ENCODE results near the gene CACNA1C.

CACNA1C gene

DNA sequence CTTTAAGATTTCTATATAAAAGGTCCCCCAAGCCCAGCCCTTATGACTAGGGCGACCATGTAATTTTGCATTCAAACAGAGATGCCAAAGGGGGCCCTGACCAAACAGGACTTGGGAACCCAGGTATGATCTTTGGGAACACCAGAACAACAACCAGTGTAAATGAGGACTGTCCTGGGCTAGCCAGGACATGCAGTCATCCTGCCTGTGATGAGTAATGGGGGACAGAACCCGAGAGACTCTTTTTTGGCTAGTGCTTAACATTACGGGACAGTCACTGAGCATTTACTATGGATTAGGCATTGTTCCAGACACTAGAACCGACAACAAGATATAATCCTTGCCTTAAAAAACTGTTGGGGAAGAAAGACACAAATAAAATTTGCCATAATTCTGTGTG is 337.3 kb downstream of the CACNA1C start:
- no peak for DNase-seq (ENCODE audit: low read depth in 2 of 2)

DNA sequence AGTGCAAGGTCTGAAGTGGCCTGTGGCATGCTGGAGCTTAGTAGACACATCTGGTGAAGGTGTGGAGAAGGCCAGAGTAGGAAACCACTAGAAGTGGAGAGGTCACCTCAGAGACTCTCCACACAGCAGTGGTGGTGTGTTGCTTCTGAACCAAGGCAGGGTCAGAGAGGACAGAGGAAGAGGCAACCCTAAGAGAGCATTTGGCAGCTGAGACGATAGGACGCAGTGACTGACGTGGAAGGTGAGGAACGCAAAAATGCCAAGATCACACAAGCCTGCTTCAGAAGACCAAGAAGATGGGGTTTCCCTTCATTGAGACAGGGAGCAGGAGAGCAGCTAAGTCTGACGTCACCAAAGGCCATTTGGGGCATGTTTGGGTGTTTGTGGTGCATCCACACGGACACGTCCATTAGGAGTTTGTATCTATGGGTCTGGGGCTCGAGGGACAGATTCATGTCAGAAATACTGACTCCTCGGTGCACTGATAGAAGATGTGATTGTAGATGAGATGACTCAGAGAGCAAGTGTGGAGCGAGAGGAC is 338.1 kb downstream of the CACNA1C start:
- no peak for DNase-seq (ENCODE audit: low read depth in 2 of 2)

DNA sequence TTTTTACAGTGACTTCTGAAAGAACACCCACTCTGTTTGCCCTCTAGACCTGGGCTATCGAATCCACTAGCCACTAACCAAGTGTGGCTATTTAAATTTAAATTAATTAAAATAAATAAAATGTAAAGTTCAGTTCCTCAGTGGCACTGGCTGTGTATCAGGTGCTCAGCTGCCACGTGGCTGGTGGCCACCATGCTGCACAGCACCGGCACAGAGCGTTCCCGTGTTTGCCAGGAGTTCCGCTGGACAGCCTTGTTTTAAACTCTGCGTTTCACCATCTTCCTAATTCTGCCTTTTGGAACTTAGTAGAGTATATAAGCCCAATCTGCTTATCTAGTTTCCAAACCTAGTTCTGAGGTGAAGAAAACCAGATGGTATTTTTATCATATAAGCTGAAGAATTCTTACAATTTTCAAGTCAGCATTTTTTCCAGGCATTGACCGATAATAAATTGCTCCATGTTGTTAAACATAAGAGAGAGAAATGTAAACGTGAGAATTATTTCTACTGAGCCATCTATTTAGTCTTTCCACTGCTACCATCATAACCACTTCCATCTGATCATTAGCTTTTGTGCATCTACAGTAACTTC is 339.0 kb downstream of the CACNA1C start:
- no peak for DNase-seq (ENCODE audit: low read depth in 2 of 2)

DNA sequence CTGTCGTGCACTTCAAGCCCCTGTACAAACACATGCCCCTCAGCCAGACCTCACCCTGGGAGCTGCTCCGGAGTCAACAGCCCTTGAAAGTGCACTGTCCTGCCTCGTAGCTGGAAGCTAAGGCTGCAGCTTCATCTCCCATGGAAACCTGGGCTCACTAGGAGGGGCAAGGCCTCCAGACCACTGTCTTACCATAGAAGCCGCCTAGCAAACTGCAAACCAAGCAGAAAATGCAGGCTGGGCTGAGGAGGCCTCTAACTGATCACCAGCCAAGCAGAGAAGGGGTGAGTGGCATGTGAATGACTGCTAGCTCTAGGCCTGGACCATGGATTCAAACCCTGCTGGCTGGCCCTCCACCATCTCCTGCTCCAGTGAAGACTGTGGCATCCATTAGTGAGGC is 340.2 kb downstream of the CACNA1C start:
- no peak for DNase-seq (ENCODE audit: low read depth in 2 of 2)

DNA sequence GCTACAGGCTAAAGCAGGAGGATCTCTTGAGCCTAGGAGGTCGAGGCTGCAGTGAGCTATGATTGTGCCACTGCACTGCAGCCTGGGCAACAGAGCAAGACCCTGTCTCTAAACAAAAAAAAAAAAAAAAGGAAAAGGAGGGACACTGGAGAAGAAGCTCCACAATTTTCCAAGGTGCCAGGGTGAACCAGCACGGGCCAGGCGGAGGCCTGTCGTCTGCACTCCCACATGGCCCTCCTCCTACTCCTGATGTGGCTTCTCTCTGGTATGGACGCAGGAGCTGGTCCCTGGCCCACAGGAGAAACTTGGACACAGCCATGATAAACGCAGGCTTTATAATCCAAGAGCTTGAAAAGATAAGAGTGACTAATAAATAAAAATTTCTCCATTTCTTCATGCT is 341.2 kb downstream of the CACNA1C start:
- no peak for DNase-seq (ENCODE audit: low read depth in 2 of 2)

DNA sequence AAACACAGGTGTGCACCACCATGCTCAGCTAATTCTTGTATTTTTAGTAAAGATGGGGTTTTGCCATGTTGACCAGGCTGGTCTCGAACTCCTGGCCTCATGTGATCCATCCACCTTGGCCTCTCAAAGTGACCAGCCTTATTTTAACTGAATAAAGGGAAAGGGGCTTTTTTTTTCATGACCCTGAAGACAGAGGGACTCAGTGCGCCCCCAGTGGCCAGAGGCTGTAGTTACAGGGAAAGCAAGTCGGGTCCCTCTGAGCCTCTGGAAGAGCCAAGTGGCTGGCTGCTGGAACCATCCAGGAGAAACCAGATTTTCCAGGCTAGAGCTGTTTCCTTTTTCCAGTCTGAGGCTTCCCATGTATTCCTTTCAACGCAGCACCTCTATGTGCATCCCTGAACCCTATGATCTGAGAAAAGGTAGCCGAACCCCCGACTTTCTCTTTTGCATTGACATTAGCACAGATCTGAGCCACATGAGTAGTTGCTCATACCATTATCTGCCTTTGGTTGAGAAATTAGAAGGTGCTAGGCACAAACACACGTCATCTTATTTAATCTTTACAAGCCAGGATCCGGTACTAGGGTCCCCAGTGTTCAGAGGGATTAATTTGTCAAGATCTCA is 342.7 kb downstream of the CACNA1C start:
- peak in 1 of 2 experiments; percentile 33 for DNase-seq (ENCODE audit: low read depth in 2 of 2)

DNA sequence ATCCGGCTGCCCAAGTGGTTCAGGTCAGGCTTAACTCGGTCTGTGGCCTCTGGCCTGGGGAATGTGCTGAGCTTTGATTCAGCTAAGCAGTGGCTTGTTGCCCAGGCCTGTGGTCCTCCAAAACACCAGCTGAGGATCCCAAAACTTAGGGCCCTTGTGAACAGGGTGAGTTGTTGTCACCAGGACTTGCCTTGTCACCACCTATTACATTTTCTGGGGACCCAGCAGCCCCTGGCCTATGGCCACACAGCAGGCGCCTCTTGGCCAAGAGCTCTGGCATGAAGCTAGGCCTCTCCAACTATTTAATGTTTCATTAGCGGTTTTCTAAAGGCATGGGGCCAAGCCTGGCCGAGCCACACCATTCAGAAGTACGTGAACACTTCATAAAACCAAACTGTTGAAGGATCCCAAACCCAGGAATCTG is 343.7 kb downstream of the CACNA1C start:
- DNase-seq (ENCODE audit: low read depth in 2 of 2): no peak

DNA sequence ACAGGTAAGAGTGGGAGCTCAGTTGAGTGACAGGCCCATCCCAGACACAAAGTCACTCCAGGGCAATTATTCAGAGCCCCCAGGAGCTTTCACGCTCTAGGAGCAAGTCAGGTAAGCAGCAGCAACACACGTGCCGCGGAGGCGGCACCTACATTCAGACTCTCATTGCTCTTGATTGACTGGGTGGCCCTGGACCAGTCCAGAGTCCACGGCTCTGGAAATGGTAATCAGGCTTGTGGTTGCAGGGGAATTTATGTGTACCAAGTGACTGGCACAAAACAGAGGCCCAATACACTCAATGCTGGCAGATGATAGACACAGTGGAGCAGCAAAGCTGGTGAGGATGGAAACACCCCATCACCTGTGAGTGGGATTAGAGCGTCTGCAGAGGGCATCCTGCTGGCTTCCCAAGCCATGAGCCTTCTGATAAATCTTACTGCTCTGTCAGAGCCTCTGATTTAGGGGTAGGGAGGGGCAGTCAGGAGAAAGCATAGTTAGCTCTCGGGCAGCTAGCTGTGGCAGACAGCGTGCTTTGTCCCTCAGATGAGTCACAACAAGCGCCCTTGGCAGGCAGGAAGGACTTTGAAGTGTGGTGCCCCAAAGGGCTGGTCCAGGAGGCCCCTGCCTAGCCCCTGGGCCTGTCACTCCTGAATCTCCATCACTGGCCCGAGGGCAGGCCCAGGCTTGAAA is 344.7 kb downstream of the CACNA1C start:
- no peak for DNase-seq (ENCODE audit: low read depth in 2 of 2)

DNA sequence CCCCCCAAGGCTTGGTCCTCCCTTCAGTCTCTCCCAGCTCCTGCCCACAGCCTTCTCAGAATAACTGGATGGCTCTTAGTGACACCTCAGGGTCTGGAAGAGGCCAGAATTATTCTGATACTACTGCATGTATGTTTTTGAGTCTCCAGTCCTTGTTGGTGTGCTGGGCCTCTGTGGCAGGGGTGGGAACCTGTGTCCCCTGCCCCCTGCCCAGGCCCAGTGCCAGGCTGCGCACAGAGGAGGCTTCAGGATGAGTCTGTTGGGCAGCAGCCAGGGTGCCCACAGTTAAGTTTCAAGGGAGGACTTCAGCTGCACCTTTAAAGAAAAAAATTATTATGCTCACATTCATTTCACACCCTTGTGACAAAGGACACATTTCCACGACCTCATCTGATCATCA is 348.3 kb downstream of the CACNA1C start:
- DNase-seq (ENCODE audit: low read depth in 2 of 2): no peak

DNA sequence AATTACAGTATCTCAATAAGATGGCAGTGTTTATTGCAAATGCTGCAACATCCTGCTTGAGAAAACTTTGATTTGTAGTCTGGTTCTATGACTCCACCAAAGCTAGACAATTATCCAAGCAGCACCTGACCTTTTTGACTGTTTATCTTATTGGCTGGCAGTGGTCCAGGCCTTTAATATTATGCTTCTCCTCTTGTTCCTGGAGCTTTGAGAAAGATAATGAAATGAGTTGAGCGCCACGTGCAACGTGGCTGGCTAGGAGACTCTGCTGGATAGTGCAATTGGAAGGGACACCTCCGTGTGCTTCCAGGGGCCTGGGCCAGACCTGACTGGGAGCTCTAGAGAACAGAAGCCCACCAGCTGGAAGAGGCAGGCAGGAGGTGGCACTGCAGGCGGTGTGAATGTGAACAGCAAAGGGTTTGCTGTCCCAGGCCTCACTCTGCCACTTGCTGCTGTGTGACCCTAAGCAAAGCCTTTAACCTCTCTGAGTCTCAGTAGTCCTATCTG is 349.3 kb downstream of the CACNA1C start:
- DNase-seq (ENCODE audit: low read depth in 2 of 2): no peak

DNA sequence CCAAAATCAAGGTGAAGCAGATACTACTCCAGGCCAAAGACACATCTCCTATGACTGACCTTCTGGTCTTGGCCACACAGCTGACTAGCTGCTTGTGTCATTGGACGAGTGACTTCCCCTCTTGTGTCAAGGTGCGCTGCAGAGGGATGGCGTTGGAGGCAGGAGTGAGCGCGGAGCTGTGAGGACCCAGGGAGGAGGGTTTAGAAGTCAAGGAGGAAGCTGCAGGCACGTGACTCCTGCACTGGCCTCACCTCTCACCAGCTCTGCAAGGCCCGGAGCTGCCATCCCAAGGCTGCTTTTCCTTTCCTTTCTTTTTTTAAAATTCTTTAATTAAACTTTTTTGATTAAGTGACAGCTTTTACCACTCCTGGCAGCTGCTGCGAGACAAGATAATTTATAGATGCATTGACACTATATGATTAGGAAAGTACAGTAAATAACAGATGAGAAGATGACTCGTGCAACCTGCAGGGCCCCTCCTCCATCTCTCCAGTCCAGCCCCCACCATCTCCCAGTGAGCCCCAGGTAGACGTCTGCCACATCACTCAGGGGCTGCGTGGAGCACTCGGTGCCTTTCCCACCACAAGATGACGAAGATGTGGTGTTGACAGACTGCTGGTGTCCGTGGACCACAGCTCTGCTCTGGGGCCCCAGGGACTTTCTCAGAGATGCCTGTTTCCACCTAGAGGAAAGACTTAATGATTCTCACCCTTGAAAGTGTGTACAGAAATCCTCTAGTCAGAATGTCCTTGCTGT is 350.6 kb downstream of the CACNA1C start:
- DNase-seq (ENCODE audit: low read depth in 2 of 2): no peak

DNA sequence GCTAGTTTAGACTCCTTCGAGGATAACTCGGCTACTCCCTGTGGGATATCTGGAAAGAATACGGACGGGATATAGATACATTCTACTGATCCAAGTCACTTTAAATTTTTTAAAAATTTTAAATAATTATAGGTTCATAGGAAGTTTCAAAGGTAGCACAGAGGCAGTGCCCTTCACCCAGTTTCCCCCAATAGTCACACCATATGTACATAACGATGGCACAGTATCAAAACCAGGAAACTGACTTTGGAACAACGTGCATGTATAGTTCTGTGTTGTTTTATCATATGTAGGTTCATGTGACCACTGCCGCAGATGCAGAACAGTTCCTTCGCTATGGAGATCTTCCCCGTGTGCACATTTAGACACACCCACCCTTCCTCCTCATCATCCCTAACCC is 352.3 kb downstream of the CACNA1C start:
- DNase-seq (ENCODE audit: low read depth in 2 of 2): no peak

DNA sequence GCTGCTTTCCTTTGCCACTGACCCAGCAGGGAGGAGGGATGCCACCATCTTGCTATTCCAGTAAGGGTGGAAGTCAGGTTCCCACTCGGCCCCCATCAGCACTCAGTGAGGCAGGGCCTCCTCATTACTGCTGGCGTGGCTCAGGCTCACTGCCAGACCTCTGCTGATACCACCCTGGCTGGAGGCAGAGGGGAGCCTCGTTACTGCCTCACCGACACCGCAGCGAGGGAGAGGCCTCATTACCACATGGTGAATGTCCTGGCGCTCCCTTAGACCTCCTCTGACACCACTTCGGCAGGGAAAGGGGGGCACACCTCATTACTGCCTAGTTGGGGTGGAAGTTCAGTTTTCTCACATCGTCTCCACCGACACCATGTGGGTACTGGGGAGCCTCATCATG is 354.1 kb downstream of the CACNA1C start:
- no peak for DNase-seq (ENCODE audit: low read depth in 2 of 2)

DNA sequence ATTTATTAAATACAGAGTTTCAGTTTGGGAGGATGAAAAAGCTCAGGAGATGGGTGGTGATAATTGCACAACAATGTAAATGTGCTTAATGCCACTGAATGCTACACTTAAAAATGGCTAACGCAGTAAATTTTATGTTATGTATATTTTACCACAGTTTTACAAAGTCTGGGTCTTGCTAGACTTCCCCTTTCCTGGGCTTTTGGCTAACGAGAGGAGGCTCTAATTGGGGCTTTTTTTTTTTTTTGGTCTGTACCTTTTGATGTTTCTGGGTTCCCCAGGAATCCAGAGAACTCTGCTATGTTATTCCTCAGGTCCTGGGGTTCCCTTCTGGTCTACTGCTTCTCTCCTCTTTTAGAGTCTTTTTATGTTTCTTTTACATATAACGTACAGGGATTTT is 355.5 kb downstream of the CACNA1C start:
- DNase-seq (ENCODE audit: low read depth in 2 of 2): no peak

DNA sequence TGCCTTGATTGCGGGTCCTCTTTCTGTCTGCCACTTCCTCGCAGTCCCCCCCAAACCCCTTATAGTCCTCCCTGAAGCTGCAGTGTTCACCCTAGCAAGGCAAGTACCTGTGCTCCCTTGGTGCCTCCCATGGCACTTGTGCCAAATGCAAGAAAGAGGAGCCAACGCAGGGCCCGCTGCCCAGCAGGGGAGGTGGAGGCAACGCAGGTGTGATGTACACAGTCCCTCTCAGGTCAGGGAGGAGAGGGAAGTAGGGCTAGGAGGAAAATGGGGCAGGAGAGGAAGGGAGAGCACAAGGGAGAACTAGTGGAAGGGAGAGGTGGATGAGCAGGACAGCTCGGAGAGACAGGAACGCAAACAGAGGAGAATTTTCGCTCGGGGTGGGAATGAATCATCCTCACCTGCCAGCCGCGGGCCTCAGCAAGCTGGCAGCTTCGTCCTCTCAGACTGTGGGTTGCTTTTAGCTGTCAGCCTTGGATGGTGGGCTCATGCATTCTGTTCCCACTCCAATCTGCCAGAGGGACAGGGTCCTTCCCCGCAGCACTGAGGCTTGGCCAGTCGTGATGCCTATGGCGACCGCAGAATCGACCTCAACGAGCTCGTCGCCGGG is 357.0 kb downstream of the CACNA1C start:
- no peak for DNase-seq (ENCODE audit: low read depth in 2 of 2)

DNA sequence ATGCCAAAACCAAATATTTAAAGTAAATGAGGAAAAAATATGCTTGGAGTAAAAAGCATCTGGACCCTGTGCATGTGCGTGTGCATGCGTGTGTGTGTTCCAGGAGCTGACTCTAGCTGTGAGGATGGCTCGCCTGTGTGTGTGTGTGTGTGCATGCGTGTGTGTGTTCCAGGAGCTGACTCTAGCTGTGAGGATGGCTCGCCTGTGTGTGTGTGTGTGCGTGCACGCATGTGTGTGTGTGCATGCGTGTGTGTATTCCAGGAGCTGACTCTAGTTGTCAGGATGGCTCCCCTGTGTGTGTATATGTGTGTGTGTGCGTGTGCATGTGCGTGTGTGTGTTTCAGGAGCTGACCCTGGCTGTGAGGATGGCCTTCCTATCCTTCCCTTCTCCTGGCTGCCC is 357.7 kb downstream of the CACNA1C start:
- no peak for DNase-seq (ENCODE audit: low read depth in 2 of 2)

DNA sequence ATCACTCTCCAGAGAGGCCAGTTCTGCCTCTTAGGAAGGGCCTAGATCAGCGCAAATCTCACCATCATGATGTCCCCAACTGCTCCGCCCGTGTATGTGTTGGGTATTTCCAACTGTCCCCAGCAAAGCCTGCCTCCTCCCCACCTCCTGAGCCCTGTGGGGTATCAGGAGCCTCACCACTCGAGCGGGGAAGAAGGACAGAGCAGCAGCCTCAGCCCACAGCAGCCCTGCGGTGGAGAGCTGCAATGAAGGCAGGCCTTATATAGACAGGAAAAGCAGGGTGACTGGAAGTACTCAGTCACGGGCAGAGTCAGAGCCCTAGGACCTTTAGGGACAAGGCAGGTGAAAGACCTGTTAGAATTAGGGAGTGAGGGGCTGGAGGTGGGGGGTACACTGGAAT is 358.2 kb downstream of the CACNA1C start:
- DNase-seq (ENCODE audit: low read depth in 2 of 2): no peak

DNA sequence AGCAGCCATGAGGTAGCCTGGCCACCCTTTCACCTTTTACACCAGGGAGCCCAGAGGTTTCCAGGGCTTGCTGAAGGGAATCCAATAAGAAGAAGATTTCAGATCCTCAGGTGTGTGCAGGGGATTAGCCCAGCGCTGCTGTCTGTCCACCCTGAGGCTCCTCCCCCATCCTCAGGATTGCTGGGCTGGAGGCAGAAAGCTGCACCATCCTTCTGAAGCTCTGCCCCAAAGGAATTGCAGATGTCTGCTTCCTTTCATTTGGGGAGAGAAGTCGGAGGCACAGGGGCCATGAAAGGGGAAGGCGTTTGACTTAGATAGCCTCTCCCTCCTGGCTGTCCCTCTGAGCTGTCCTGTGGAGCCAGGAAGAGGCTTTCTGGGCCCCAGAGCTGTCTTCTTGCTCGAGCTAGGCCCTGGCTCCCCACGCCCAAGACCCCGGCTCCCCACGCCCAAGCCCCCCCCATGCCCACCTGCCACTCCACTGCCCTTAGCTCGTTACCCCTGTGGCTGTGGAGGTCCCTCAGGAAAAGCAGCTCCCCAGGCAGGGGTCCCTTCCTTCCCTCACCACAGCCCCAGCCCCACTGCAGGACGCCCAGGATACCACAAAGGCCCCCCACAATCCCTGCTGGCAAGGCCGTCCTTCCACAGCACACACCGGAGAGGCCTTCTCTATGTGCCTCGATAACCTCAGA is 359.0 kb downstream of the CACNA1C start:
- DNase-seq (ENCODE audit: low read depth in 2 of 2): no peak

DNA sequence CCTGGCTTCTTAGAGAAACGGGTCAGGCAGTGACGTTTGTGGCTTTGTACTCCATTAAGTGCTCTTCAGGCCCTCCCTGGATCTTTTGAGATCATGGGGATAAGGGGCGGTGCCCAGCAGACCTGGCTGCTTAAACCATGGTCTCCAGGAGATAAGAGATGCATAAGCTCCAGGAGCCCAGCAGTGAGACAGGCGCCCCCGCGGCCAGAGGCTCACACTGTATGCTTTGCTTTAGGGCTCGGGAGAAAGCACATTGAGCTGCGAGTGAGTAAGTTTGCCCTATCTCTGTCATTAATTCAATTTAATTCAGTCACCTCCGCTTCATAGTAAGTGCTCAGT is 359.5 kb downstream of the CACNA1C start:
- no peak for DNase-seq (ENCODE audit: low read depth in 2 of 2)

DNA sequence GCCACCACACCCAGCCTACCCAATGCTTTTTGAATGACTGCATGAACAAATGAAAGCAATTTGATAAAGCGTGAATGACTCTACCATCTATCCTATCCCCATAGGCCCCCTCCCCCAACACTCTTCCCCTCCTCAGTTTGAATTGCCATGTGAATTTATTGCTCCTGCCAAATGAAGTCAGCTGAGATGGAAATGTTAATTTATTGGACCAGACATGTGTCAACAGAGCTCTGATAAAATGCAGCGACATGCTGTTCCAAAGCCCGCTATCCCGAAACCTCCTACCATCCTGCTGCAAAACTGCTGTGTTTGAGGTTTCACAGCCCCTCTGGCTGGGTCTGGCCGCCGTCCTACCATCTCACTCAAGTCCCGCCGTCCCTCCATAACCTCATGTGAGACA is 360.5 kb downstream of the CACNA1C start:
- DNase-seq (ENCODE audit: low read depth in 2 of 2): no peak
